Body of pancreas (tissue), 4 donors: ENCODE data around the gene LGI2. TPM values are rescaled to one million over a fixed set of nuclear protein-coding genes. Genes with fewer than 3 reads are reported as not detected.

Source experiments
- ATAC-seq: fragments of 150-250 bp; one replicate; pipeline ENCODE4 v1.9.1; 2016
- DNase-seq, 4 donors: peaks; one replicate each; pipeline ENCODE4 v3.0.0-alpha.2; 2019
- H3K27ac ChIP-seq, 4 donors: fragments of 200-600 bp; sonication (generic); 1 replicate in 3 of 4; 2 replicates in 1 of 4; pipeline versions ENCODE4 v1.5.1 to v1.6.1; 2016 to 2019; ENCODE audit warnings: mild to moderate bottlenecking in 1 of 4, mixed read lengths in 1 of 4, moderate library complexity in 1 of 4
- H3K27me3 ChIP-seq, 2 donors: fragments of 200-600 bp; sonication (generic); one replicate each; pipeline ENCODE4 v1.6.0; 2016; ENCODE audit warnings: mild to moderate bottlenecking in 1 of 2
- H3K36me3 ChIP-seq, 2 donors: fragments of 200-600 bp; sonication (generic); replicated peaks in 1 of 2; 2 replicates each; pipeline ENCODE4 v1.5.1; 2016; ENCODE audit warnings: low read depth in 2 of 2; ENCODE audit not compliant: insufficient read depth in 1 of 2
- H3K4me1 ChIP-seq: fragments of 200-600 bp; sonication (generic); one replicate; pipeline ENCODE4 v1.6.0; 2016
- H3K4me3 ChIP-seq, 2 donors: fragments of 200-600 bp; sonication (generic); 1 replicate in 1 of 2; 2 replicates in 1 of 2; pipeline ENCODE4 v1.5.1; 2016 to 2019
- H3K9me3 ChIP-seq, 3 donors: fragments of 200-600 bp; sonication (generic); 1 replicate in 2 of 3; 2 replicates in 1 of 3; pipeline ENCODE4 v1.5.1; 2016
- POLR2A ChIP-seq, 3 donors: fragments of 450-650 bp; IDR thresholded peaks; one replicate each; pipeline ENCODE4 v1.6.1; 2016; ENCODE audit warnings: antibody characterized with exemption in 3 of 3, mild to moderate bottlenecking in 2 of 3
- WGBS, 2 donors: methylation state at CpG; one replicate each; pipeline ENCODE4 v1.1.5; 2017; 5-methylcytosine and 5-hydroxymethylcytosine counted together
- intact Hi-C: fragments of 100-400 bp; cut with DNase I; formaldehyde crosslinking; loops from one replicate; pipeline ENCODE4 v1.15.1; 2023
- total RNA-seq, 2 donors: library from RNA; depleted of rRNA; stranded (reverse); fragments of >200 nt; gene quantifications; one replicate each; pipeline ENCODE4 v1.1.0, GENCODE V29; 2016
- TF ChIP-seq, protein P1 (sequence below), 7 experiments: fragments of 450-650 bp in 4 of 7; fragments of 200-600 bp in 3 of 7; sonication (generic) in 3 of 7; IDR thresholded peaks; one replicate each; pipeline ENCODE4 v1.5.1; 2016 to 2019; ENCODE audit warnings: antibody characterized with exemption in 7 of 7

The LGI2 gene
- total RNA-seq, 2 donors from 2014 or later = 0.78 to 2.0 TPM

- TF ChIP-seq, protein P1, sequence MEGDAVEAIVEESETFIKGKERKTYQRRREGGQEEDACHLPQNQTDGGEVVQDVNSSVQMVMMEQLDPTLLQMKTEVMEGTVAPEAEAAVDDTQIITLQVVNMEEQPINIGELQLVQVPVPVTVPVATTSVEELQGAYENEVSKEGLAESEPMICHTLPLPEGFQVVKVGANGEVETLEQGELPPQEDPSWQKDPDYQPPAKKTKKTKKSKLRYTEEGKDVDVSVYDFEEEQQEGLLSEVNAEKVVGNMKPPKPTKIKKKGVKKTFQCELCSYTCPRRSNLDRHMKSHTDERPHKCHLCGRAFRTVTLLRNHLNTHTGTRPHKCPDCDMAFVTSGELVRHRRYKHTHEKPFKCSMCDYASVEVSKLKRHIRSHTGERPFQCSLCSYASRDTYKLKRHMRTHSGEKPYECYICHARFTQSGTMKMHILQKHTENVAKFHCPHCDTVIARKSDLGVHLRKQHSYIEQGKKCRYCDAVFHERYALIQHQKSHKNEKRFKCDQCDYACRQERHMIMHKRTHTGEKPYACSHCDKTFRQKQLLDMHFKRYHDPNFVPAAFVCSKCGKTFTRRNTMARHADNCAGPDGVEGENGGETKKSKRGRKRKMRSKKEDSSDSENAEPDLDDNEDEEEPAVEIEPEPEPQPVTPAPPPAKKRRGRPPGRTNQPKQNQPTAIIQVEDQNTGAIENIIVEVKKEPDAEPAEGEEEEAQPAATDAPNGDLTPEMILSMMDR (IDR thresholded peaks at IDR 0.05) = no peak
- no peak for TF ChIP-seq POLR2A (IDR thresholded peaks at IDR 0.05)
- DNase-seq = no peak
- intact Hi-C loops = no loop called here
- no peak for ATAC-seq
- Histone ChIP-seq H3K9me3 (no peaks in the 10 kb centered on the region), H3K4me1 (no peaks in the 10 kb centered on the region), H3K4me3 (no peak overlapping the region), H3K36me3 (no peaks in the 10 kb centered on the region), H3K27ac (no peak overlapping the region), H3K27me3 (no peaks in the 10 kb centered on the region)
- WGBS, 2 donors = 74 to 95% methylated on average over 2 to 3 of the region's 3 CpGs
Measured at GRCh38 chr4:24968992-24969391, 61.8 kb downstream of the LGI2 start.

DNA sequence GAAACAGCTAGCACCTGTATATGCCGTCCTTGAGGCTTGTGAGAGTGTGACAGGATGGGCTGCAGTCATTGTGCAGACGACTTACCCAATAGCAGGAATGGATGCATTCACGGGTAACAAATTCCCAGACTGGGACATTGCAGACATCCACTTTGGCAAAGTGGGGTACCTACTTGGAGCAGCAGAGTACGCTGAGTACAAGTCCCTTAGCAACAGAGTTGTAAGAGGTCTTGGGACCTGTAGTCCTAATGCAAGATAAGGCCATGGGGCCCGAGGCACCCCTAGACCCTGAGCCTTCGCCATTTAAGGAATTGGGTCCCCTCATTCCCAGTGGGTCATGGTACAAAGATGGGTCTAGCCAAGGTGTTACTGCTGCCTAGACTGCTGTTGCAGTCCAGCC, 62.5 kb downstream of the LGI2 start:
- ATAC-seq = no peak
- Histone ChIP-seq H3K4me3 (no peak overlapping the region), H3K4me1 (no peaks in the 10 kb centered on the region), H3K9me3 (no peaks in the 10 kb centered on the region), H3K27me3 (no peaks in the 10 kb centered on the region), H3K27ac (no peak overlapping the region), H3K36me3 (no peaks in the 10 kb centered on the region)
- TF ChIP-seq POLR2A (IDR thresholded peaks at IDR 0.05) = no peak
- TF ChIP-seq, protein P1 (IDR thresholded peaks at IDR 0.05) = no peak
- no peak for DNase-seq
- intact Hi-C loops = no loop called here
- 88 to 90% methylated on average over 4 to 6 of the region's 6 CpGs for WGBS, 2 donors

- Histone ChIP-seq H3K9me3 (no peaks in the 10 kb centered on the region), H3K27ac (no peak overlapping the region), H3K4me1 (no peaks in the 10 kb centered on the region), H3K27me3 (no peaks in the 10 kb centered on the region), H3K36me3 (no peaks in the 10 kb centered on the region), H3K4me3 (no peak overlapping the region)
- intact Hi-C loops = no loop called here
- no peak for ATAC-seq
- TF ChIP-seq, protein P1 (IDR thresholded peaks at IDR 0.05) = no peak
- no peak for TF ChIP-seq POLR2A (IDR thresholded peaks at IDR 0.05)
- no peak for DNase-seq
- WGBS, 2 donors = 57 to 72% methylated on average over 4 of the region's 4 CpGs
Measured at GRCh38 chr4:24967346-24967745, 63.4 kb downstream of the LGI2 start.

- intact Hi-C loops = no loop called here
- ATAC-seq = no peak
Measured at GRCh38 chr4:24966076-24966475, 64.7 kb downstream of the LGI2 start.

DNA sequence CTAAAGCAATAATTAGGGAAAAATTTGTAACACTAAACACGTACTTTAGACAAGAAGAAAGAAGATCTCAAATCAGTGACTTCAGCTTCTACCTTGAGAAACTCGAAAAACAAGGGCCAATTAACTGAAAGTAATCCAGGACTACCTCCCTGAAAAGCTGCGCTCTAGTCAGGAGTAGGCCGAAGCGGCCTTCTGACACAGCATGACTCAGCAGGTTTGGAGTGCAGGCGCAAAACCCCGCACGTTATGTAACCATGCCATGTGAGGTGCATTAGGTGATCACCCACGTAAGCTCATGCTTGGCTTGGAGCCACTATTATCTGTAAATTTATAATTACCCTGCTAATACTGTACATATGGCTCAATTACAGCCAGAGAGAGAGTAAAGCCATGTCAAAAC, 65.1 kb downstream of the LGI2 start:
- no peak for DNase-seq
- H3K27ac ChIP-seq = no peak overlapping the region
- no peaks in the 10 kb centered on the region for H3K9me3 ChIP-seq
- H3K27me3 ChIP-seq = no peaks in the 10 kb centered on the region
- H3K4me1 ChIP-seq = no peaks in the 10 kb centered on the region
- ATAC-seq = no peak
- TF ChIP-seq, protein P1 (IDR thresholded peaks at IDR 0.05) = no peak
- no peak for TF ChIP-seq POLR2A (IDR thresholded peaks at IDR 0.05)
- H3K36me3 ChIP-seq = no peaks in the 10 kb centered on the region
- WGBS, 2 donors = 75 to 80% methylated on average over 9 of the region's 9 CpGs
- intact Hi-C loops = no loop called here
- H3K4me3 ChIP-seq = no peak overlapping the region

More at GRCh38 chr4:24966076-24966475, 64.7 kb downstream of the LGI2 start:
- H3K27ac ChIP-seq = no peak overlapping the region
- H3K4me1 ChIP-seq = no peaks in the 10 kb centered on the region
- H3K9me3 ChIP-seq = no peaks in the 10 kb centered on the region
- H3K27me3 ChIP-seq = no peaks in the 10 kb centered on the region
- no peaks in the 10 kb centered on the region for H3K36me3 ChIP-seq
- 58 to 74% methylated on average over 7 of the region's 7 CpGs for WGBS, 2 donors
- no peak overlapping the region for H3K4me3 ChIP-seq
- no peak for TF ChIP-seq POLR2A (IDR thresholded peaks at IDR 0.05)
- TF ChIP-seq, protein P1 (IDR thresholded peaks at IDR 0.05) = no peak
- DNase-seq = no peak
